Measurements from ENCODE around the gene MKRN2.

GRCh38 chr3:12633108-12633507, 76.2 kb downstream of the MKRN2 start:
- TF ChIP-seq POLR2AphosphoS5 (IDR thresholded peaks at IDR 0.05; ENCODE audit: low read depth, low read length) (no peak), POLR2A (IDR thresholded peaks at IDR 0.05; ENCODE audit: low read depth, low read length) (no peak), TAF1 (IDR thresholded peaks at IDR 0.05; ENCODE audit: low read depth, low read length) (no peak), SPI1 (IDR thresholded peaks at IDR 0.05; ENCODE audit: low read depth, low read length) (no peak)

All from GM12891 (cell line).